Adipose tissue (tissue), 3 donors: ENCODE data around the gene GGNBP2. TPM values are rescaled to one million over a fixed set of nuclear protein-coding genes. Genes with fewer than 3 reads are reported as not detected.

Experiments
- H3K27ac ChIP-seq: one replicate; pipeline ENCODE4 v1.5.1; 2013; ENCODE audit warnings: low read depth, low read length
- WGBS, 3 donors: extraction: QIAGEN DNeasy Blood & Tissue Kit; methylation state at CpG; one replicate each; pipeline ENCODE4 v1.1.7; 2013; 5-methylcytosine and 5-hydroxymethylcytosine counted together
- polyA plus RNA-seq, 3 donors: library from polyadenylated mRNA; stranded (reverse); fragments of 200-250 nt; gene quantifications; one replicate each; pipeline ENCODE4 v1.2.3, GENCODE V29; 2013
- donor health status: healthy with polysubstance abuse.
- donor health status: Bipolar disorder and iron deficiency.
- donor health status: healthy.

Gene GGNBP2
- polyA plus RNA-seq, 3 donors = 34.8 to 57.7 (median 41.9) TPM

GRCh38 chr17:36612323-36612722 lies 67.6 kb downstream of the GGNBP2 start:
- 59 to 77% (median 76%) methylated on average over 3 of the region's 3 CpGs for WGBS, 3 donors
- H3K27ac ChIP-seq = no peak overlapping the region

- no peak overlapping the region for H3K27ac ChIP-seq
- 33 to 65% (median 49%) methylated on average over 4 of the region's 4 CpGs for WGBS, 3 donors
Observed at GRCh38 chr17:36613155-36613554, 68.4 kb downstream of the GGNBP2 start.

GRCh38 chr17:36614081-36614480 lies 69.4 kb downstream of the GGNBP2 start:
- WGBS, 3 donors = 67 to 74% (median 71%) methylated on average over 7 of the region's 7 CpGs
- no peak overlapping the region for H3K27ac ChIP-seq

GRCh38 chr17:36614933-36615332 lies 70.2 kb downstream of the GGNBP2 start:
- 49 to 56% (median 55%) methylated on average over 5 of the region's 5 CpGs for WGBS, 3 donors
- no peak overlapping the region for H3K27ac ChIP-seq

GRCh38 chr17:36616061-36617029 lies 71.6 kb downstream of the GGNBP2 start:
- no peak overlapping the region for H3K27ac ChIP-seq
- 81 to 88% (median 81%) methylated on average over 16 of the region's 16 CpGs for WGBS, 3 donors

GRCh38 chr17:36617773-36618172 lies 73.1 kb downstream of the GGNBP2 start:
- WGBS, 3 donors = 70 to 86% (median 82%) methylated on average over 7 of the region's 7 CpGs
- H3K27ac ChIP-seq = no peak overlapping the region

GRCh38 chr17:36623281-36623680 lies 78.6 kb downstream of the GGNBP2 start:
- WGBS, 3 donors = 75 to 78% (median 77%) methylated on average over 3 of the region's 3 CpGs
- no peak overlapping the region for H3K27ac ChIP-seq

GRCh38 chr17:36625188-36625587 lies 80.5 kb downstream of the GGNBP2 start:
- H3K27ac ChIP-seq = no peak overlapping the region
- WGBS, 3 donors = 66 to 78% (median 71%) methylated on average over 7 of the region's 7 CpGs

GRCh38 chr17:36627101-36627500 lies 82.4 kb downstream of the GGNBP2 start:
- no peak overlapping the region for H3K27ac ChIP-seq
- 69 to 77% (median 72%) methylated on average over 12 of the region's 12 CpGs for WGBS, 3 donors

GRCh38 chr17:36628576-36628975 lies 83.9 kb downstream of the GGNBP2 start:
- WGBS, 3 donors = 83 to 95% (median 93%) methylated on average over 2 of the region's 2 CpGs

GRCh38 chr17:36629252-36629847 lies 84.6 kb downstream of the GGNBP2 start:
- H3K27ac ChIP-seq = no peak overlapping the region
- 8 to 22% (median 19%) methylated on average over 12 to 14 of the region's 14 CpGs for WGBS, 3 donors

More at GRCh38 chr17:36628576-36628975, 83.9 kb downstream of the GGNBP2 start:
- H3K27ac ChIP-seq = no peak overlapping the region

GRCh38 chr17:36629970-36630502 lies 85.3 kb downstream of the GGNBP2 start:
- H3K27ac ChIP-seq = no peak overlapping the region
- 70 to 77% (median 75%) methylated on average over 8 of the region's 8 CpGs for WGBS, 3 donors

- 43 to 78% (median 75%) methylated on average over 4 of the region's 4 CpGs for WGBS, 3 donors
- no peak overlapping the region for H3K27ac ChIP-seq
Observed at GRCh38 chr17:36631022-36631421, 86.3 kb downstream of the GGNBP2 start.

- H3K27ac ChIP-seq = no peak overlapping the region
- WGBS, 3 donors = 31 to 40% (median 33%) methylated on average over 18 of the region's 18 CpGs
Observed at GRCh38 chr17:36632916-36633771, 88.4 kb downstream of the GGNBP2 start.

Other genes with a start within 250 kb of the GGNBP2 start
- 1 to 10 TPM in 1 of 3 donors, not detected in 2; 6.2 TPM for gene TBC1D3G, start 221.0 kb upstream of the GGNBP2 start, polyA plus RNA-seq
- gene TBC1D3H, start 156.5 kb upstream of the GGNBP2 start, polyA plus RNA-seq = not detected
- gene ZNHIT3, start 58.2 kb upstream of the GGNBP2 start, polyA plus RNA-seq = 10 to 100 TPM; 33.6 to 40.8 (median 38.6) TPM
- gene MYO19, start 10.1 kb upstream of the GGNBP2 start, polyA plus RNA-seq = 10 to 100 TPM; 16.5 to 18.6 (median 18.5) TPM
- gene PIGW, start 9.9 kb upstream of the GGNBP2 start, polyA plus RNA-seq = 1 to 10 TPM; 2.5 to 7.6 (median 3.7) TPM
- gene DHRS11, start 47.0 kb downstream of the GGNBP2 start, polyA plus RNA-seq = 10 to 100 TPM; 11.1 to 22.8 (median 11.8) TPM
- gene MRM1, start 56.7 kb downstream of the GGNBP2 start, polyA plus RNA-seq = 1 to 10 TPM; 3.3 to 6.0 (median 5.4) TPM